H1 (cell line): ENCODE measurements around the gene LRRC8D. TPM values are rescaled to one million over a fixed set of nuclear protein-coding genes. Genes with fewer than 3 reads are reported as not detected.

Source experiments
- CTCF ChIA-PET: fragments of 300-600 bp; sonication (Branson Sonifier 250); formaldehyde crosslinking; loops from one replicate; lab custom pipeline; 2021; ENCODE audit not compliant: partially characterized antibody; lab: Charles Lee
- POLR2A ChIA-PET: fragments of 300-600 bp; sonication (Branson Sonifier 250); formaldehyde crosslinking; loops from one replicate; lab custom pipeline; 2021; ENCODE audit warnings: inconsistent platforms; ENCODE audit not compliant: partially characterized antibody; lab: Charles Lee
- DNase-seq, 2 experiments: peaks; one replicate each; pipeline versions ENCODE4 v3.0.0 to v3.0.0-alpha.2; 2010 to 2022; ENCODE audit warnings: low spot score in 2 of 2, low read depth in 1 of 2, mixed read lengths in 1 of 2
- FAIRE-seq: peaks from 2 replicates; lab custom pipeline; 2011; peaks lifted over from hg19 to GRCh38; lab: Jason Lieb, UNC
- H2AFZ ChIP-seq: 2 replicates; pipeline ENCODE4 v1.8.1; 2012; ENCODE audit warnings: low read length, inconsistent platforms
- H2AK5ac ChIP-seq: 2 replicates; pipeline ENCODE4 v1.6.1; 2013; ENCODE audit warnings: low read depth, low read length
- H2BK120ac ChIP-seq: replicated peaks from 2 replicates; pipeline ENCODE3; 2013; ENCODE audit warnings: low read depth, low read length, inconsistent platforms
- H2BK12ac ChIP-seq: 2 replicates; pipeline ENCODE4 v1.6.1; 2013; ENCODE audit warnings: low read depth, low read length
- H2BK15ac ChIP-seq: 2 replicates; pipeline ENCODE4 v1.6.1; 2013; ENCODE audit warnings: low read length
- H2BK20ac ChIP-seq: 2 replicates; pipeline ENCODE4 v1.6.1; 2013; ENCODE audit warnings: low read length
- H2BK5ac ChIP-seq: 2 replicates; pipeline ENCODE4 v1.6.1; 2013; ENCODE audit warnings: low read depth, low read length
- H3K14ac ChIP-seq: 2 replicates; pipeline ENCODE4 v1.6.1; 2013; ENCODE audit warnings: inconsistent platforms; ENCODE audit not compliant: insufficient read length
- H3K18ac ChIP-seq: 2 replicates; pipeline ENCODE4 v1.6.1; 2013; ENCODE audit warnings: low read length; ENCODE audit errors: extremely low read depth
- H3K23ac ChIP-seq: 2 replicates; pipeline ENCODE4 v1.6.1; 2013; ENCODE audit warnings: inconsistent platforms; ENCODE audit not compliant: insufficient read length
- H3K23me2 ChIP-seq: 2 replicates; pipeline ENCODE4 v1.6.1; 2013; ENCODE audit warnings: low read depth, low read length
- H3K27ac ChIP-seq: 2 replicates; pipeline ENCODE4 v1.6.1; 2011; ENCODE audit warnings: low read depth, low read length, inconsistent platforms
- H3K27me3 ChIP-seq, 4 experiments: replicated peaks in 1 of 4; 1 replicate in 1 of 4; 2 replicates in 3 of 4; pipeline versions ENCODE4 v1.6.1 to v1.8.1; 2011 to 2013; ENCODE audit warnings: low read length in 3 of 4, mild to moderate bottlenecking in 3 of 4, inconsistent platforms in 2 of 4, mixed read lengths in 2 of 4, moderate library complexity in 1 of 4; ENCODE audit not compliant: control insufficient read depth in 3 of 4, insufficient read depth in 3 of 4; ENCODE audit errors: extremely low read depth in 1 of 4
- H3K36me3 ChIP-seq, 4 experiments: 2 replicates each; pipeline versions ENCODE4 v1.6.1 to v1.8.1; 2011 to 2013; ENCODE audit warnings: mild to moderate bottlenecking in 4 of 4, low read length in 3 of 4, moderate library complexity in 2 of 4, control low read depth in 1 of 4, inconsistent platforms in 1 of 4; ENCODE audit not compliant: insufficient read depth in 4 of 4, control insufficient read depth in 2 of 4
- H3K4ac ChIP-seq: replicated peaks from 2 replicates; pipeline ENCODE3; 2013; ENCODE audit warnings: low read length, low read depth, mixed read lengths, inconsistent platforms; ENCODE audit not compliant: insufficient read length
- H3K4me1 ChIP-seq, 4 experiments: replicated peaks in 1 of 4; 1 replicate in 1 of 4; 2 replicates in 3 of 4; pipeline versions ENCODE4 v1.6.1 to v1.8.1; 2011 to 2013; ENCODE audit warnings: low read length in 3 of 4, inconsistent platforms in 2 of 4, mixed read lengths in 1 of 4; ENCODE audit not compliant: insufficient read depth in 4 of 4, control insufficient read depth in 3 of 4
- H3K4me2 ChIP-seq, 2 experiments: 2 replicates each; pipeline versions ENCODE4 v1.6.1 to v1.8.1; 2011 to 2013; ENCODE audit warnings: low read depth in 2 of 2, low read length in 2 of 2, control low read depth in 1 of 2, inconsistent platforms in 1 of 2, mild to moderate bottlenecking in 1 of 2; ENCODE audit not compliant: insufficient read depth in 1 of 2
- H3K4me3 ChIP-seq, 4 experiments: fragments of 200-600, 300-600 bp in 1 of 4; sonication (generic), shearing (Covaris generic), sonication (Bioruptor Twin) in 1 of 4; 2 replicates each; pipeline versions ENCODE4 v1.5.1 to v1.8.1; 2011 to 2016; ENCODE audit warnings: low read length in 4 of 4, low read depth in 3 of 4, control low read depth in 2 of 4, inconsistent platforms in 2 of 4, mild to moderate bottlenecking in 2 of 4, mixed read lengths in 1 of 4, moderate library complexity in 1 of 4; ENCODE audit not compliant: insufficient read depth in 2 of 4; ENCODE audit errors: extremely low read depth in 1 of 4
- H3K56ac ChIP-seq: replicated peaks from 2 replicates; pipeline ENCODE3; 2013; ENCODE audit warnings: low read depth, mild to moderate bottlenecking, mixed read lengths, low read length, inconsistent platforms; ENCODE audit not compliant: insufficient read length
- H3K79me1 ChIP-seq: 2 replicates; pipeline ENCODE4 v1.6.1; 2013; ENCODE audit warnings: low read depth, low read length, control low read depth
- H3K79me2 ChIP-seq, 2 experiments: 2 replicates each; pipeline versions ENCODE4 v1.6.1 to v1.8.1; 2012 to 2013; ENCODE audit warnings: low read length in 2 of 2, mild to moderate bottlenecking in 2 of 2, inconsistent platforms in 1 of 2; ENCODE audit not compliant: insufficient read depth in 2 of 2, control insufficient read depth in 1 of 2
- H3K9ac ChIP-seq, 4 experiments: replicated peaks in 1 of 4; 1 replicate in 1 of 4; 2 replicates in 3 of 4; pipeline versions ENCODE4 v1.6.1 to v1.8.1; 2011 to 2013; ENCODE audit warnings: low read depth in 3 of 4, low read length in 3 of 4, control low read depth in 2 of 4, mild to moderate bottlenecking in 2 of 4, moderate library complexity in 2 of 4, inconsistent platforms in 1 of 4; ENCODE audit errors: extremely low read depth in 1 of 4
- H3K9me3 ChIP-seq, 2 experiments: 2 replicates each; pipeline versions ENCODE4 v1.6.1 to v1.8.1; 2012 to 2013; ENCODE audit warnings: mild to moderate bottlenecking in 2 of 2, moderate library complexity in 2 of 2, control low read depth in 1 of 2, inconsistent platforms in 1 of 2, low read depth in 1 of 2, low read length in 1 of 2, mixed read lengths in 1 of 2; ENCODE audit not compliant: insufficient read depth in 2 of 2
- H4K20me1 ChIP-seq, 2 experiments: replicated peaks in 1 of 2; 2 replicates each; pipeline versions ENCODE3 to v1.8.1; 2011 to 2013; ENCODE audit warnings: inconsistent platforms in 2 of 2, low read length in 2 of 2, mild to moderate bottlenecking in 1 of 2; ENCODE audit not compliant: insufficient read depth in 2 of 2, control insufficient read depth in 1 of 2
- H4K5ac ChIP-seq: 2 replicates; pipeline ENCODE4 v1.6.1; 2013; ENCODE audit warnings: low read length, low read depth, mixed read lengths, inconsistent platforms; ENCODE audit not compliant: insufficient read length
- H4K8ac ChIP-seq: 2 replicates; pipeline ENCODE4 v1.8.0; 2013; ENCODE audit warnings: mild to moderate bottlenecking, moderate library complexity, low read length, inconsistent platforms; ENCODE audit not compliant: insufficient read depth; ENCODE audit errors: extremely low read depth
- H4K91ac ChIP-seq: replicated peaks from 2 replicates; pipeline ENCODE3; 2013; ENCODE audit warnings: low read length, mixed read lengths, inconsistent platforms; ENCODE audit not compliant: insufficient read length
- CHD1 ChIP-seq: IDR thresholded peaks from 2 replicates; pipeline ENCODE4 v1.6.1; 2012; ENCODE audit warnings: low read depth, low read length, improper control_type of control experiment
- CTBP2 ChIP-seq: IDR thresholded peaks from 2 replicates; pipeline ENCODE4 v1.7.0; 2011; ENCODE audit warnings: borderline replicate concordance, mild to moderate bottlenecking, moderate library complexity, mixed read lengths, low read length; ENCODE audit not compliant: insufficient read depth, insufficient read length
- FOSL1 ChIP-seq: IDR thresholded peaks from 2 replicates; pipeline ENCODE4 v1.6.1; 2011; ENCODE audit warnings: mild to moderate bottlenecking, low read depth, low read length, moderate library complexity; ENCODE audit not compliant: insufficient read depth
- KDM1A ChIP-seq: fragments of 200-600, 300-600 bp; sonication (generic); IDR thresholded peaks from 2 replicates; pipeline ENCODE4 v1.7.1; 2016; ENCODE audit warnings: mild to moderate bottlenecking, low read length, borderline replicate concordance
- MAFK ChIP-seq: IDR thresholded peaks from 2 replicates; pipeline ENCODE4 v1.6.1; 2012; ENCODE audit warnings: low read depth, mild to moderate bottlenecking, improper control_type of control experiment, low read length
- RBBP5 ChIP-seq: IDR thresholded peaks from 2 replicates; pipeline ENCODE4 v1.7.1; 2012; ENCODE audit warnings: low read depth, mild to moderate bottlenecking, inconsistent platforms, low read length, moderate library complexity, borderline replicate concordance
- SIN3A ChIP-seq, 2 experiments: IDR thresholded peaks in 1 of 2; conservative IDR thresholded peaks in 1 of 2; 2 replicates each; pipeline ENCODE4 v1.6.1; 2011 to 2012; ENCODE audit warnings: low read length in 2 of 2, improper control_type of control experiment in 1 of 2, low read depth in 1 of 2, mild to moderate bottlenecking in 1 of 2
- ZNF274 ChIP-seq: IDR thresholded peaks from 2 replicates; pipeline ENCODE4 v1.7.0; 2012; ENCODE audit warnings: low read length, borderline replicate concordance; ENCODE audit errors: extremely low read depth
- WGBS, 2 experiments: shearing (Covaris generic) in 1 of 2; methylation state at CpG; one replicate each; pipeline versions ENCODE4 v1.1.6 to v1.1.7; 2013 to 2015; ENCODE audit warnings: low lambda C conversion rate in 2 of 2, mixed read lengths in 2 of 2, inconsistent platforms in 1 of 2, low coverage in 1 of 2, missing lambda C conversion rate in 1 of 2; ENCODE audit not compliant: insufficient replicate concordance in 2 of 2, insufficient coverage in 1 of 2, insufficient read length in 1 of 2; ENCODE audit errors: extremely low coverage in 1 of 2, missing lambda C conversion rate in 1 of 2; 5-methylcytosine and 5-hydroxymethylcytosine counted together
- polyA plus RNA-seq, 7 experiments: library from polyadenylated mRNA; depleted of rRNA in 3 of 7; stranded (reverse) in 5 of 7; unstranded in 2 of 7; fragments of >200 nt in 5 of 7; fragments of 200-250 nt in 2 of 7; gene quantifications; 1 replicate in 5 of 7; 2 replicates in 1 of 7; 4 replicates in 1 of 7; pipeline versions ENCODE4 v1.2.1 to v1.2.3, GENCODE V29; 2011 to 2013; ENCODE audit warnings: missing spikeins in 2 of 7, mixed read lengths in 2 of 7
- total RNA-seq: library from RNA; stranded (reverse); fragmentation: NEBNext Ultra II Directional; extraction: Animal tissue kit (Norgen Biotek cat#: 25700); gene quantifications from 2 replicates; pipeline ENCODE4 v1.2.1, GENCODE V29; 2021
- TF ChIP-seq, protein P1 (sequence below): IDR thresholded peaks from 2 replicates; pipeline ENCODE4 v1.6.1; 2011; ENCODE audit warnings: low read depth, mild to moderate bottlenecking, low read length; ENCODE audit not compliant: insufficient read depth

LRRC8D gene
- total and polyA plus RNA-seq, 2 of the 8 experiments (the other 6 are each of a cell fraction or from before 2014, with no cell fraction given), result 42.0 to 58.5 TPM

DNA sequence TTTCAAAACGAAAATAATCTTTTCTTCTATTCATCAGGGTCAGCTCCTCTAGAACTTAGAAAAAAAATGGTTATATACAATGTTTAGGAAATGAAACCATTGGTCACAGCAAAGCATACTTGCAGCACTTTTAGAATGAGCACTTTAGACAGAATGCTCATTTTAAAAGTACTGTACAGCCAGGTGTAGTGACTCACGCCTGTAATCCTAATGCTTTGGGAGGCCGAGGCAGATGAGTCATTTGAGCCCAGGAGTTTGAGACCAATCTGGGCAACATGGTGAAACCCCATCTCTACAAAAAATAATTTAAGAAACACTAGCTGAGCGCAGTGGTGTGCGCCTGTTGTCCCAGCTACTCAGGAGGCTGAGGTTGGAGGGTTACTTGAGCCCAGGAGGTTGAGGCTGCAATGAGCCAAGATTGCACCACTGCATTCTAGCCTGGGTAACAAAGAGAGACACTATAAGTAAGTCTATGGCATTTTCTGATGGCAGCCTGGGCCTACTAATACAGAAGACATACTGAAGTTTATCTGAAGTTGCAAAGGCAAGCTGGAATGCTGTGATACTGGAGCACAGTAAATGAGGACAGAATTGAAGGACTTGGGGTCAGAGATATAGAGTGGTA is 125.1 kb downstream of the LRRC8D start:
- no peak overlapping the region for H3K14ac ChIP-seq
- FAIRE-seq, result no peak
- no peak overlapping the region for H3K18ac ChIP-seq
- H3K4ac ChIP-seq, result no peak overlapping the region
- DNase-seq, result no peak
- peaks cover 3 to 14% (median 11%) of the 10 kb centered on the region in 4 experiments; a peak in 4 of 7 replicates for H3K4me1 ChIP-seq
- no peak for TF ChIP-seq KDM1A
- no peak for TF ChIP-seq FOSL1
- TF ChIP-seq, protein P1, sequence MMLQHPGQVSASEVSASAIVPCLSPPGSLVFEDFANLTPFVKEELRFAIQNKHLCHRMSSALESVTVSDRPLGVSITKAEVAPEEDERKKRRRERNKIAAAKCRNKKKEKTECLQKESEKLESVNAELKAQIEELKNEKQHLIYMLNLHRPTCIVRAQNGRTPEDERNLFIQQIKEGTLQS, result no peak
- no peak for TF ChIP-seq CTBP2
- no peak for TF ChIP-seq RBBP5
- no peak for TF ChIP-seq CHD1
- no peak for TF ChIP-seq ZNF274
- no peak for TF ChIP-seq MAFK
- no peak for TF ChIP-seq SIN3A (conservative IDR thresholded peaks at IDR 0.05 in 1 of 2, IDR thresholded peaks at IDR 0.05 in 1 of 2; ENCODE audit: low read depth in 1 of 2, low read length in 2 of 2)
- no peak overlapping the region for H3K56ac ChIP-seq
- no peak overlapping the region for H4K5ac ChIP-seq
- no peak overlapping the region for H2BK120ac ChIP-seq
- no peaks in the 10 kb centered on the region for H4K20me1 ChIP-seq
- H3K4me2 ChIP-seq, result no peak overlapping the region
- no peak overlapping the region for H2BK15ac ChIP-seq
- no peak overlapping the region for H3K4me3 ChIP-seq
- H4K91ac ChIP-seq, result no peak overlapping the region
- H3K27ac ChIP-seq, result no peak overlapping the region
- ChIA-PET POLR2A (interaction anchor here (1.0 to 1.4 kb wide), 2 partner anchors 17 to 68 kb away, joined by 3 read pairs; no protein-coding TSS in a partner anchor), CTCF (interaction anchor here (0.6 to 2.6 kb wide), 3 partner anchors 28 to 106 kb away, joined by 3 to 14 read pairs (median 3); no protein-coding TSS in a partner anchor)
- no peak overlapping the region for H2BK12ac ChIP-seq
- H3K9me3 ChIP-seq, result no peaks in the 10 kb centered on the region
- H3K9ac ChIP-seq, result no peak overlapping the region
- no peak overlapping the region for H2BK5ac ChIP-seq
- no peaks in the 10 kb centered on the region for H3K36me3 ChIP-seq
- no peaks in the 10 kb centered on the region for H3K79me1 ChIP-seq
- H2AK5ac ChIP-seq, result no peak overlapping the region
- H3K79me2 ChIP-seq, result no peaks in the 10 kb centered on the region
- H3K23ac ChIP-seq, result no peak overlapping the region
- H3K23me2 ChIP-seq, result peaks cover 2% of the 10 kb centered on the region; the same call in 1 of the 2 replicates
- H3K27me3 ChIP-seq, result no peaks in the 10 kb centered on the region; a peak in 1 of 7 replicates
- H2AFZ ChIP-seq, result no peak overlapping the region
- no peak overlapping the region for H2BK20ac ChIP-seq
- no peak overlapping the region for H4K8ac ChIP-seq
- 83% methylated on average over 5 of the region's 5 CpGs; no CpG with 5 or more reads in 1 of the 2 experiments for whole genome bisulfite sequencing, 2 experiments
